H9 (cell line): ENCODE data around the gene LRP5. TPM values are rescaled to one million over a fixed set of nuclear protein-coding genes. Genes with fewer than 3 reads are reported as not detected.

Experiments used
- DNase-seq: peaks from one replicate; pipeline ENCODE4 v3.0.0-alpha.2; 2017
- H2AFZ ChIP-seq: one replicate; pipeline ENCODE4 v1.6.1; 2013; ENCODE audit warnings: mild to moderate bottlenecking, low read length, control low read depth, moderate library complexity
- H2AK5ac ChIP-seq: 2 replicates; pipeline ENCODE4 v1.6.1; 2013; ENCODE audit warnings: low read length, control low read depth, mixed read lengths; ENCODE audit not compliant: insufficient read length
- H2BK120ac ChIP-seq: one replicate; pipeline ENCODE4 v1.6.1; 2013; ENCODE audit warnings: low read depth, mild to moderate bottlenecking, low read length, control low read depth, inconsistent platforms; ENCODE audit not compliant: poor library complexity, severe bottlenecking
- H2BK12ac ChIP-seq: 2 replicates; pipeline ENCODE4 v1.6.1; 2013; ENCODE audit warnings: low read length, control low read depth, mixed read lengths, low read depth; ENCODE audit not compliant: insufficient read length
- H2BK15ac ChIP-seq: 2 replicates; pipeline ENCODE4 v1.6.1; 2013; ENCODE audit warnings: low read depth, low read length, control low read depth
- H2BK20ac ChIP-seq: one replicate; pipeline ENCODE4 v1.6.1; 2013; ENCODE audit warnings: low read depth, mild to moderate bottlenecking, low read length, control low read depth, inconsistent platforms; ENCODE audit not compliant: poor library complexity, severe bottlenecking
- H2BK5ac ChIP-seq: 2 replicates; pipeline ENCODE4 v1.6.1; 2013; ENCODE audit warnings: low read length, control low read depth, mixed read lengths; ENCODE audit not compliant: insufficient read length
- H3K14ac ChIP-seq: 2 replicates; pipeline ENCODE4 v1.6.1; 2013; ENCODE audit warnings: low read length, control low read depth; ENCODE audit not compliant: insufficient read depth
- H3K18ac ChIP-seq: 2 replicates; pipeline ENCODE4 v1.6.1; 2013; ENCODE audit warnings: low read depth, mild to moderate bottlenecking, mixed read lengths, low read length, control low read depth; ENCODE audit not compliant: insufficient read length
- H3K23ac ChIP-seq: 2 replicates; pipeline ENCODE4 v1.6.1; 2013; ENCODE audit warnings: low read length, control low read depth, mixed read lengths, low read depth; ENCODE audit not compliant: insufficient read length
- H3K23me2 ChIP-seq: 2 replicates; pipeline ENCODE4 v1.6.1; 2013; ENCODE audit warnings: low read depth, mild to moderate bottlenecking, mixed read lengths, low read length, control low read depth; ENCODE audit not compliant: insufficient read length, poor library complexity, severe bottlenecking
- H3K27ac ChIP-seq: 2 replicates; pipeline ENCODE4 v1.5.1; 2013; ENCODE audit warnings: low read length, control low read depth, mixed read lengths, low read depth; ENCODE audit not compliant: insufficient read length
- H3K27me3 ChIP-seq: 2 replicates; pipeline ENCODE4 v1.6.1; 2013; ENCODE audit warnings: low read length, control low read depth, inconsistent platforms; ENCODE audit not compliant: insufficient read depth
- H3K4ac ChIP-seq: 2 replicates; pipeline ENCODE4 v1.6.1; 2013; ENCODE audit warnings: low read depth, mild to moderate bottlenecking, control low read depth, inconsistent platforms, low read length, moderate library complexity
- H3K4me1 ChIP-seq: 2 replicates; pipeline ENCODE4 v1.6.1; 2013; ENCODE audit warnings: low read length, control low read depth, inconsistent platforms; ENCODE audit not compliant: insufficient read depth
- H3K4me2 ChIP-seq: 2 replicates; pipeline ENCODE4 v1.6.1; 2013; ENCODE audit warnings: low read length, control low read depth, mixed read lengths; ENCODE audit not compliant: insufficient read length, insufficient read depth
- H3K56ac ChIP-seq: 2 replicates; pipeline ENCODE4 v1.6.1; 2013; ENCODE audit warnings: low read depth, mild to moderate bottlenecking, mixed read lengths, low read length, control low read depth; ENCODE audit not compliant: insufficient read length
- H3K79me1 ChIP-seq: 2 replicates; pipeline ENCODE4 v1.6.1; 2013; ENCODE audit warnings: low read depth, mild to moderate bottlenecking, moderate library complexity, low read length, control low read depth, inconsistent platforms; ENCODE audit not compliant: insufficient read depth, poor library complexity, severe bottlenecking
- H3K79me2 ChIP-seq: 2 replicates; pipeline ENCODE4 v1.6.1; 2013; ENCODE audit warnings: low read length, control low read depth, inconsistent platforms; ENCODE audit not compliant: insufficient read depth
- H3K9ac ChIP-seq: 2 replicates; pipeline ENCODE4 v1.6.1; 2013; ENCODE audit warnings: low read length, control low read depth, mixed read lengths; ENCODE audit not compliant: insufficient read length; ENCODE audit errors: extremely low read depth
- H3K9me3 ChIP-seq: one replicate; pipeline ENCODE4 v1.6.1; 2013; ENCODE audit warnings: low read depth, low read length, inconsistent platforms; ENCODE audit not compliant: control insufficient read depth
- H3T11ph ChIP-seq: one replicate; pipeline ENCODE4 v1.6.1; 2013; ENCODE audit warnings: mild to moderate bottlenecking, low read length, control low read depth, inconsistent platforms
- H4K20me1 ChIP-seq: one replicate; pipeline ENCODE4 v1.6.1; 2013; ENCODE audit not compliant: control insufficient read depth, insufficient read length, insufficient read depth
- H4K5ac ChIP-seq: 2 replicates; pipeline ENCODE4 v1.6.1; 2013; ENCODE audit warnings: low read depth, mild to moderate bottlenecking, mixed read lengths, low read length, control low read depth; ENCODE audit not compliant: insufficient read length
- H4K8ac ChIP-seq: replicated peaks from 2 replicates; pipeline ENCODE4 v1.6.1; 2013; ENCODE audit warnings: low read length, control low read depth, mixed read lengths, low read depth; ENCODE audit not compliant: insufficient read length
- H4K91ac ChIP-seq: 2 replicates; pipeline ENCODE4 v1.6.1; 2013; ENCODE audit warnings: low read depth, mild to moderate bottlenecking, moderate library complexity, mixed read lengths, low read length, control low read depth; ENCODE audit not compliant: insufficient read length
- H3K27ac Mint-ChIP-seq, 3 experiments: 2 replicates in 2 of 3; 3 replicates in 1 of 3; pipeline ENCODE4 v1.8.0; 2020 to 2021; ENCODE audit warnings: mixed read lengths in 3 of 3, mild to moderate bottlenecking in 1 of 3, moderate library complexity in 1 of 3
- H3K27me3 Mint-ChIP-seq: 2 replicates; pipeline ENCODE4 v1.8.0; 2021; ENCODE audit warnings: low read depth, mild to moderate bottlenecking, moderate library complexity, mixed read lengths
- H3K36me3 Mint-ChIP-seq, 3 experiments: 2 replicates in 2 of 3; 3 replicates in 1 of 3; pipeline ENCODE4 v1.8.0; 2020 to 2021; ENCODE audit warnings: low read depth in 3 of 3, mixed read lengths in 3 of 3; ENCODE audit not compliant: insufficient read depth in 1 of 3
- H3K4me1 Mint-ChIP-seq, 2 experiments: 2 replicates each; pipeline ENCODE4 v1.8.0; 2020; ENCODE audit warnings: mixed read lengths in 2 of 2
- H3K4me3 Mint-ChIP-seq, 2 experiments: 2 replicates in 1 of 2; 3 replicates in 1 of 2; pipeline ENCODE4 v1.8.0; 2020 to 2021; ENCODE audit warnings: mild to moderate bottlenecking in 2 of 2, mixed read lengths in 2 of 2, moderate library complexity in 1 of 2
- H3K9me3 Mint-ChIP-seq, 2 experiments: 2 replicates in 1 of 2; 3 replicates in 1 of 2; pipeline ENCODE4 v1.8.0; 2020; ENCODE audit warnings: mild to moderate bottlenecking in 2 of 2, mixed read lengths in 2 of 2, moderate library complexity in 1 of 2
- WGBS: extraction: QIAGEN DNeasy Blood & Tissue Kit; methylation state at CpG from one replicate; pipeline ENCODE4 v1.1.7; 2013; ENCODE audit warnings: missing lambda C conversion rate, low lambda C conversion rate, mixed read lengths; ENCODE audit not compliant: insufficient read length; ENCODE audit errors: extremely low coverage; 5-methylcytosine and 5-hydroxymethylcytosine counted together
- total RNA-seq: library from RNA; stranded (reverse); gene quantifications from 2 replicates; pipeline ENCODE4 v1.2.1, GENCODE V29; 2021
- TF ChIP-seq, protein P1 (sequence below): fragments of 200-600 bp; sonication (generic); conservative IDR thresholded peaks from 3 replicates; pipeline ENCODE4 v1.8.0; 2021; ENCODE audit warnings: antibody characterized with exemption, mild to moderate bottlenecking

The LRP5 gene
- total RNA-seq, 1 experiment from 2014 or later = 38.4 TPM

DNA sequence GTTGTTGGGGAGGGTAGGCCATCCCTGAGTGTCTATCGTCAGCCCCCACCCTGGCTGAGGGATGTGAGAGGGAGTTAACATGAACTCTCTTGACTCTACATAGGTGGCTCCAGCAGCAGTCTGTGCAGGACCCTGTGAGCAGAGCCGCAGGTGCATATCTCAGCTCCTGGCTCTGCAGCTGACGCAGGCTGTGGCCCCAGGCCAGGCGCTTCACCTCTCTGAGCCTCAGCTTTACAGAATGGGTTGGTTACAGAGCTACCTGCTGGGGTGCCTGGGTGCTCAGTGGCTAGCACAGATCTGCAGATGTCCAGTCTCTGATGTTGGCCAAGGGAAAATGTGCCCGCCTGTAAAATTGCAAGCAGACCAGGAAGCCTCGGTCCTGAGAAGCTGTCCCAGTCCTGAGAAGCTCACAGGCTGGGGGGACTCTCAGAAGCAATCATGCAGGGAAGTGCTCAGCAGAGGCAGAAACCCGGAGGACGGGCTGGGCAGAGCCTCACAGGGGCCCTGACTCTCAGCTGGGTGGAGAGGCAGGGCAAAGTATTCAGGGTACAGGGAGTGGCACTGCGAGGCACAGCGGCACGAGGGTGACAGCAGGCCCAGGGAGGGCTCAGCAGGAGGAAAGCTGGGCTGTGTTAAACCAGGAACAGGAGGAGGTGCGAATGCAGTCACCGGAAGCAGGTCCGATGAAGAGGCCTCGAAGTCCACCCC is 15.9 kb upstream of the LRP5 start:
- H3K4ac ChIP-seq = no peak overlapping the region
- H3K23ac ChIP-seq = no peak overlapping the region
- H3K9me3 Mint-ChIP-seq = no peaks in the 10 kb centered on the region
- no peak for DNase-seq
- H3K23me2 ChIP-seq = no peaks in the 10 kb centered on the region
- H3K27me3 Mint-ChIP-seq = peaks cover 2% of the 10 kb centered on the region
- no peak overlapping the region for H4K5ac ChIP-seq
- no peak overlapping the region; the same call in 1 of the 2 replicates for H3K14ac ChIP-seq
- H2BK20ac ChIP-seq = no peak overlapping the region
- H2AK5ac ChIP-seq = no peak overlapping the region
- no peak overlapping the region for H3K4me2 ChIP-seq
- peaks cover 0 to 2% of the 10 kb centered on the region in 2 experiments; a peak in 1 of 4 replicates for H3K4me1 Mint-ChIP-seq
- no peak overlapping the region for H3T11ph ChIP-seq
- no peak overlapping the region for H2BK5ac ChIP-seq
- H3K9me3 ChIP-seq = no peaks in the 10 kb centered on the region
- no peak overlapping the region for H3K56ac ChIP-seq
- no peak overlapping the region for H3K27ac ChIP-seq
- H3K9ac ChIP-seq = no peak overlapping the region
- no peak overlapping the region for H4K91ac ChIP-seq
- H2BK15ac ChIP-seq = no peak overlapping the region
- WGBS = no CpG with 5 or more reads among the region's 15 CpGs
- H3K18ac ChIP-seq = no peak overlapping the region
- H3K36me3 Mint-ChIP-seq = no peaks in the 10 kb centered on the region
- no peaks in the 10 kb centered on the region; the same call in 1 of the 2 replicates for H3K4me1 ChIP-seq
- TF ChIP-seq, protein P1, sequence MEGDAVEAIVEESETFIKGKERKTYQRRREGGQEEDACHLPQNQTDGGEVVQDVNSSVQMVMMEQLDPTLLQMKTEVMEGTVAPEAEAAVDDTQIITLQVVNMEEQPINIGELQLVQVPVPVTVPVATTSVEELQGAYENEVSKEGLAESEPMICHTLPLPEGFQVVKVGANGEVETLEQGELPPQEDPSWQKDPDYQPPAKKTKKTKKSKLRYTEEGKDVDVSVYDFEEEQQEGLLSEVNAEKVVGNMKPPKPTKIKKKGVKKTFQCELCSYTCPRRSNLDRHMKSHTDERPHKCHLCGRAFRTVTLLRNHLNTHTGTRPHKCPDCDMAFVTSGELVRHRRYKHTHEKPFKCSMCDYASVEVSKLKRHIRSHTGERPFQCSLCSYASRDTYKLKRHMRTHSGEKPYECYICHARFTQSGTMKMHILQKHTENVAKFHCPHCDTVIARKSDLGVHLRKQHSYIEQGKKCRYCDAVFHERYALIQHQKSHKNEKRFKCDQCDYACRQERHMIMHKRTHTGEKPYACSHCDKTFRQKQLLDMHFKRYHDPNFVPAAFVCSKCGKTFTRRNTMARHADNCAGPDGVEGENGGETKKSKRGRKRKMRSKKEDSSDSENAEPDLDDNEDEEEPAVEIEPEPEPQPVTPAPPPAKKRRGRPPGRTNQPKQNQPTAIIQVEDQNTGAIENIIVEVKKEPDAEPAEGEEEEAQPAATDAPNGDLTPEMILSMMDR = no peak
- H4K20me1 ChIP-seq = no peaks in the 10 kb centered on the region
- no peak overlapping the region for H3K4me3 Mint-ChIP-seq
- no peak overlapping the region for H2BK120ac ChIP-seq
- no peaks in the 10 kb centered on the region for H3K79me2 ChIP-seq
- no peaks in the 10 kb centered on the region for H3K27me3 ChIP-seq
- H3K79me1 ChIP-seq = no peaks in the 10 kb centered on the region
- H2BK12ac ChIP-seq = no peak overlapping the region
- H4K8ac ChIP-seq = no peak overlapping the region
- peak overlapping the region in 1 of 3 experiments; percentile 44; a peak in 1 of 7 replicates for H3K27ac Mint-ChIP-seq
- no peak overlapping the region for H2AFZ ChIP-seq
